ENCODE measurements around the gene DSTYK.
A peak's percentile ranks its signal among the peaks of the same experiment; 100 is the strongest.
"Not testable (repeated sequence)": the region's sequence is repeated elsewhere in the genome, so short reads cannot be mapped to it uniquely, and the experiment has no call there.

Gene DSTYK

DNA sequence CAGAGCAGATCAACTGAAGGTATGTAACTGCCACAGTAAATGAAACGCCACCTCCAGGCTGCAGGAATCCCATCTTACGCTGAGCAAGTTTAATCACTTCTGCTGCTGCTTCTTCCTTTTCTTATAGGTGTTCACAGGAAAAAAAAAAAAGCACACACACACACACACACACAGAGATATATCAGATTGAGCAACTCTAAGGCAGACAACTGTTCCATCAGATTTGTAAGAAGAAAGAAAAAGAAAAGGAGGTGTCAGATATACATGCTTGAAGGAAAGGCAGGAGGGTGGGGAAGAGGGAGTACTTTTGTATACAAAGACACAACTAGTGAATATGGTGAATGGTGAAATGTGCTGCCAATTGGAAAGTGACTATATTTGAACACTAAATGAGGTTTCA lies 28.6 kb downstream of the DSTYK start:
- Histone ChIP-seq H3K4me2 (peak overlapping the region in 10 of 11 experiments; percentile 47 to 86 (median 66); a peak in 18 of 22 replicates), H3K27ac (no peak overlapping the region)
- TF ChIP-seq Cebpa-rat (IDR thresholded peaks at IDR 0.05) = no peak

DNA sequence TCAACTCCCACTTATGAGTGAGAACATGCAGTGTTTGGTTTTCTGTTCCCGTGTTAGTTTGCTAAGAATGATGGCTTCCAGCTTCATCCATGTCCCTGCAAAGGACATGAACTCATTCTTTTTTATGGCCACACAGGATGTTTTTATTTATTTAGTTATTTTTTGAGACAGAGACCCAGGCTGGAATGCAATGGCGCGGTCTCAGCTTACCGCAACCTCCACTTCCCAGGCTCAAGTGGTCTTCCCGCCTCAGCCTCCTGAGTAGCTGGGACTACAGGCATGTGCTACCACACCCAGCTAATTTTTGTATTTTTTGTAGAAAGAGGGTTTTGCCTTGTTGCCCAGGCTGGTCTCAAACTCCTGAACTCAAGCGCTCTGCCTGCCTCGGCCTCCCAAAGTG lies 31.2 kb downstream of the DSTYK start:
- not testable (repeated sequence) for H3K4me2 ChIP-seq; H3K27me3 ChIP-seq; H3K9ac ChIP-seq; H3K27ac ChIP-seq; H3K4me3 ChIP-seq; H3K9me3 ChIP-seq (replicated peaks in 1 of 11)
- peaks cover 17 to 30% (median 26%) of the 10 kb centered on the region in 10 experiments for H3K4me1 ChIP-seq
- peaks cover 0 to 62% (median 11%) of the 10 kb centered on the region in 11 experiments; a peak in 10 of 22 replicates for H3K36me3 ChIP-seq
- H4K20me1 ChIP-seq = peaks cover 23 to 46% (median 34%) of the 10 kb centered on the region in 11 experiments; a peak in 17 of 22 replicates

More for the DNA sequence above, 28.6 kb downstream of the DSTYK start:
- Histone ChIP-seq H3K9me3 (replicated peaks in 1 of 11) (no peaks in the 10 kb centered on the region), H4K20me1 (peaks cover 31 to 61% (median 49%) of the 10 kb centered on the region in 11 experiments; a peak in 18 of 22 replicates), H3K4me1 (peaks cover 17 to 40% (median 28%) of the 10 kb centered on the region in 10 experiments), H3K36me3 (peaks cover 3 to 69% (median 18%) of the 10 kb centered on the region in 11 experiments; a peak in 14 of 22 replicates), H3K9ac (no peak overlapping the region), H3K4me3 (no peak overlapping the region), H3K27me3 (no peaks in the 10 kb centered on the region)

DNA sequence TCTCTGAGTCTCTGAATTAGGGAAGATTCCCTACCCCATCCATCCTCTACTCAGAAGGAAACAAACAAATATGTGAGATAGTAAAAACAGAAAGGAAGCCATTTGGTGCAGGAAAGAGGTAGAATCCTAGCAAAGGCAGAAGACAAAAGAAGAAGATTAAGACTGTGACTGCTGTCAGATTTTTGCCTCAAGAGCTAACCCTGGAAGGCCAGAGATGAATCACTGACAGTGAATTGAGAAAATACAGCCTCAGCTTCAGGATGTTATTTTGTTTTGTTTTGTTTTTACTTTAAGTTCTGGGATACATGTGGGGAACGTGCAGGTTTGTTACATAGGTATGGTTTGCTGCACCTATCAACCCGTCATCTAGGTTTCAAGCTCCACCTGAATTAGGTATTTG lies 31.7 kb downstream of the DSTYK start:
- Histone ChIP-seq H3K27ac (no peak overlapping the region), H4K20me1 (peaks cover 20 to 42% (median 29%) of the 10 kb centered on the region in 11 experiments; a peak in 17 of 22 replicates), H3K4me3 (no peak overlapping the region), H3K4me1 (peaks cover 17 to 34% (median 29%) of the 10 kb centered on the region in 10 experiments), H3K4me2 (no peak overlapping the region), H3K9me3 (replicated peaks in 1 of 11) (no peaks in the 10 kb centered on the region), H3K36me3 (peaks cover 0 to 65% (median 11%) of the 10 kb centered on the region in 11 experiments; a peak in 10 of 22 replicates), H3K27me3 (no peaks in the 10 kb centered on the region), H3K9ac (no peak overlapping the region)
- TF ChIP-seq Cebpa-rat (IDR thresholded peaks at IDR 0.05) = no peak

DNA sequence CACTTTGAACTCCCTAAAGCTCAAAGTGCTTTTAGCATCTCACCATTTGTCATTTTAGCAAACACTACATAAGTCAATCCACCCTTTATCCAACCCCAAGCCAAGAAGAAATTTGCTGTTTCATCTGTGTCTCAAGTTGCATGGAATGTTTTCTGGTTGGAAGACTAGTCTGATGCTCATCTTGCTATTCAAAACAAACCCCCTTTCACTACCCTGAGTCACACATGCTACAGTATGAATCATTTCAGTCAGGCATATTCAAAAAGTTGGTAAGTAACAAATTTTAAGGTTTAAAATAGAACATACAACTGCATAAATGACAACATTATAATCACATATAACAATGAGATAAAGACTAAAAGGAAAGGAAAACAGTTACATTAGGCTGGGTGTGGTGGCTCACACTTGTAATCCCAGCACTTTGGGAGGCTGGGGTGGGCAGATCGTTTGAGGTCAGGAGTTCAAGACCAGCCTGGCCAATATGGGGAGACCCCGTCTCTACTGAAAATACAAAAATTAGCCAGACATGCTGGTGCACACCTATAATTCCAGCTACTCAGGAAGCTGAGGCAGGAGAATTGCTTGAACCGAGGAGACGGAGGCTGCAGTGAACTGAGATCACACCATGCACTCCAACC lies 38.7 kb downstream of the DSTYK start:
- H3K4me2 ChIP-seq = no peak overlapping the region
- no peak overlapping the region for H3K9ac ChIP-seq
- peaks cover 0 to 13% (median 8%) of the 10 kb centered on the region in 10 experiments; a peak in 15 of 20 replicates for H3K4me1 ChIP-seq
- peaks cover 4 to 72% (median 20%) of the 10 kb centered on the region in 11 experiments; a peak in 17 of 22 replicates for H3K36me3 ChIP-seq
- peaks cover 0 to 7% (median 0%) of the 10 kb centered on the region in 11 experiments; a peak in 3 of 22 replicates for H4K20me1 ChIP-seq
- H3K27me3 ChIP-seq = no peaks in the 10 kb centered on the region
- TF ChIP-seq Cebpa-rat (IDR thresholded peaks at IDR 0.05) = no peak
- no peaks in the 10 kb centered on the region for H3K9me3 ChIP-seq (replicated peaks in 1 of 11)
- no peak overlapping the region for H3K27ac ChIP-seq
- H3K4me3 ChIP-seq = no peak overlapping the region

DNA sequence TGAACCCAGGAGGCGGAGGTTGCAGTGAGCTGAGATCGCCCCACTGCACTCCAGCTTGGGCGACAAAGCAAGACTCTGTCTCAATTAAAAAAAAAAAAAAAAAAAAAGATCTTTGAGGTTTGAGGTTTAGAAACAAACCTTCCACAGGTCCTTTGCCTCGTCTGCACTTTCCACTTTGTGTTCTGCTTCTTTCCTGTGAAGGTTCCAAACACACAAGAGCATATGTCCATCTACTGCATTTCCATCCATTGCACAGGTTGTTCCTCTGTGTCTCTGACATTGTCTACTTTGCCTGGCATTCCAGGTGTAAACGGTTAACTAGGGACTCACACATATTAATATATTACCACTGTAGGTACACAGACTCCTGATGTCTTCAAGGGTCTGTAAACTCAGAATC lies 40.1 kb downstream of the DSTYK start:
- peaks cover 0 to 13% (median 8%) of the 10 kb centered on the region in 10 experiments; a peak in 15 of 20 replicates for H3K4me1 ChIP-seq
- no peak overlapping the region for H3K27ac ChIP-seq
- no peaks in the 10 kb centered on the region for H3K27me3 ChIP-seq
- H3K4me2 ChIP-seq = no peak overlapping the region
- H3K4me3 ChIP-seq = no peak overlapping the region
- H3K9me3 ChIP-seq (replicated peaks in 1 of 11) = no peaks in the 10 kb centered on the region
- peaks cover 6 to 75% (median 31%) of the 10 kb centered on the region in 11 experiments; a peak in 17 of 22 replicates for H3K36me3 ChIP-seq
- peaks cover 0 to 6% (median 0%) of the 10 kb centered on the region in 11 experiments; a peak in 4 of 22 replicates for H4K20me1 ChIP-seq
- H3K9ac ChIP-seq = no peak overlapping the region
- TF ChIP-seq Cebpa-rat (IDR thresholded peaks at IDR 0.05) = no peak

DNA sequence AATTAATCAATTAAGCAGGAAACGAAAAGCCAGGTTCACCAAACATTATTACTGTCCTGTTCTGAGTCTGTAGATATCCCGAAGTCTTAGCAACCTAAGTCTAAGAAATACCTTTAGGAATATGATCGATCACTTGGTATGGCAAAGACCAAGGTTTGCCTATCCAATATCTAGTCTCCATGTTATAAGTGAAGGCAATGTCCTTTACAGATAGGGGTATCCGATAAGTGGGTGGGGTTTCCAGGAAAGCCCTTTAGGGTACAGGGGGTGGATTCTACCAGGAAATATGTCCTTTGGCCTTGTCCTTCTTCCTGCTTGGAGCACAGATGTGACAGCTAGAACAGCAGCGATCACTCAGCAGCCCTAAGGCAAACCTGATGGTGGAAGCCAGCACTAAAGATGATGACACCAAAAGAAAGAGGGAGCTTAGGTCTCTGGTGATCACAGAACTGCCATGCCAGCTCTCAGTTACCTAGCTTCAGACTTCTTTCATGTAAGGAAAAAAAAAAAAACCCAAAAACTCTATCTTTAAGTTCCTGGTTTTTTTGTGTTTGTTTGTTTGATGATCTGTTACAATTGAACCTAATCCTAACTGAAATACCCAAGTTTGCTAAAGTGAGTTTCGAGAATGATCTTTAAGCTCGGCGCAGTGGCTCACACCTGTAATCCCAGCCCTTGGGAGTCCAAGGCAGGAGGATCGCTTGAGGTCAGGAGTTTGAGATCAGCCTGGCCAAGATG lies 40.8 kb downstream of the DSTYK start:
- no peaks in the 10 kb centered on the region for H3K9me3 ChIP-seq (replicated peaks in 1 of 11)
- peaks cover 0 to 13% (median 7%) of the 10 kb centered on the region in 10 experiments; a peak in 15 of 20 replicates for H3K4me1 ChIP-seq
- no peak overlapping the region for H3K4me2 ChIP-seq
- no peak overlapping the region for H3K9ac ChIP-seq
- H3K4me3 ChIP-seq = no peak overlapping the region
- TF ChIP-seq Cebpa-rat (IDR thresholded peaks at IDR 0.05) = no peak
- H3K36me3 ChIP-seq = peaks cover 7 to 82% (median 34%) of the 10 kb centered on the region in 11 experiments; a peak in 17 of 22 replicates
- no peak overlapping the region for H3K27ac ChIP-seq
- no peaks in the 10 kb centered on the region for H3K27me3 ChIP-seq
- peaks cover 0 to 7% (median 0%) of the 10 kb centered on the region in 11 experiments; a peak in 3 of 22 replicates for H4K20me1 ChIP-seq

DNA sequence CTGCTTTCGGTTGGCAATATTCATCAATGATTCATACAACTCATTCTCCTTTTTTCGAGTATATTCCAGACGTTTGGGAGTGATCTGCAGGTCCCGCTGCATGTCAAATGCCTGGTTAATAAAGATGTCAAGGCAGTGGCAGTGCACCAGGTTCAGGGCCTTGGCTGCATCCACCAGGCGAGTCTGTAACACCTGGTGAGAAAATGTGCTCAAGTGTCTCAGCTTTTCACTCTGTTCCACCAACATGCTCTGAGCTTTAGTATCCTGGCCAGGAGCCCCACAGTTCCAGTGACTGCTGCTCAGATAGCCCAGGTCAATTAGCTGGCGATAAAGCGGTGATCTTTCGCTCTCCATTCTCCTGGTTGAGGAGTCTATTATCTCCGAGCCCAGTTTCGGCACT lies 42.3 kb downstream of the DSTYK start:
- Histone ChIP-seq H3K27me3 (no peaks in the 10 kb centered on the region), H3K27ac (no peak overlapping the region), H3K36me3 (peaks cover 12 to 86% (median 34%) of the 10 kb centered on the region in 11 experiments; a peak in 18 of 22 replicates), H3K9ac (no peak overlapping the region), H3K4me3 (no peak overlapping the region), H3K4me2 (no peak overlapping the region), H4K20me1 (peaks cover 0 to 11% (median 0%) of the 10 kb centered on the region in 11 experiments; a peak in 3 of 22 replicates), H3K9me3 (replicated peaks in 1 of 11) (no peaks in the 10 kb centered on the region), H3K4me1 (peaks cover 0 to 8% (median 0%) of the 10 kb centered on the region in 10 experiments; a peak in 4 of 20 replicates)
- TF ChIP-seq Cebpa-rat (IDR thresholded peaks at IDR 0.05) = no peak

DNA sequence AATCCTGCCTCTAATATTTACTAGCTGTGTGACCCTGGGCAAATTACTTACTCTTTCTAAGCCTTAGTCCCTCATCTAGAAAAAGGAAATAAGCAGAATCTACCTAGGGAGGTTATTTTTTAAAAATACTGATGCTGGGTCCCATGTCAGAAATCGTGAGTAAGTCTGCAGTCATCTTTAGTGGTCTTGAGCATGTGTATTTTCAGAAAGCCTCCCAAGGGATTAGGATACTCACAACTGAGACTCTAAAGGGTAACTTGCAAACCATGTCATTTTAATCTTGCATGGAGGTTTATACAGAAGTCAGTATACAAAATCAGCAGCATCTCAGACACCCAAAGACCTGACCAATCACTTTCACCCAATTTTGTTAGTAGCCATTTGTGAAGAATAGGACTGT lies 43.2 kb downstream of the DSTYK start:
- H3K27ac ChIP-seq = no peak overlapping the region
- no peak overlapping the region for H3K4me3 ChIP-seq
- no peaks in the 10 kb centered on the region for H3K27me3 ChIP-seq
- H4K20me1 ChIP-seq = peaks cover 0 to 11% (median 0%) of the 10 kb centered on the region in 11 experiments; a peak in 3 of 22 replicates
- no peak overlapping the region for H3K9ac ChIP-seq
- no peaks in the 10 kb centered on the region for H3K9me3 ChIP-seq (replicated peaks in 1 of 11)
- peaks cover 19 to 95% (median 44%) of the 10 kb centered on the region in 11 experiments; a peak in 20 of 22 replicates for H3K36me3 ChIP-seq
- H3K4me1 ChIP-seq = peaks cover 0 to 8% (median 0%) of the 10 kb centered on the region in 10 experiments; a peak in 4 of 20 replicates
- H3K4me2 ChIP-seq = 0 out of 22 replicates have a peak overlapping the region, but pooled peaks of 1 of the 11 experiments have one; percentile 9
- TF ChIP-seq Cebpa-rat (IDR thresholded peaks at IDR 0.05) = no peak

DNA sequence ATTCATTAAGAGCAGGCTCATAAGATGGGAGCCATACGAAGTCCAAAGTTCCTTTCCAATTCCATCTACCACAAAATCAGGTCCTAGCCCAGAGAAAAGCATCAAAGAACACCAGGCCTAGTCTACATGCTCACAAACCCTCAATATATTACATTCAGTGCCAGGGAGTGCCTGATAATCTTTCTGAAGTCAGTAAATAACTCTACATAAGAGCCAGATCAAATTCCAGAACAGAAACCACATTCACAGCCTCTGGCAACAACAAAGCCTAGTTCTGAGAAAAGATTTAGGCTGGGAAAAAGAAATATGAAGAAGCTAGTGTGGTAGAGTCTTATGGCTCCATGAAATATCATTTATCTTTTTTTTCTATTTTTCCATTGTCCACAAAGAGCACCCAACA lies 49.2 kb downstream of the DSTYK start:
- Histone ChIP-seq H3K36me3 (peaks cover 69 to 100% (median 82%) of the 10 kb centered on the region in 11 experiments), H3K4me3 (no peak overlapping the region), H3K4me1 (no peaks in the 10 kb centered on the region), H3K27ac (no peak overlapping the region), H3K27me3 (no peaks in the 10 kb centered on the region), H3K9ac (no peak overlapping the region), H3K9me3 (replicated peaks in 1 of 11) (peaks cover 7 to 21% (median 13%) of the 10 kb centered on the region in 11 experiments), H4K20me1 (peaks cover 0 to 11% (median 0%) of the 10 kb centered on the region in 11 experiments; a peak in 2 of 22 replicates), H3K4me2 (no peak overlapping the region)
- TF ChIP-seq Cebpa-rat (IDR thresholded peaks at IDR 0.05) = no peak

All from BLaER1 treated with 17β-estradiol and CSF1 and Interleukin-3, amounts not matched to agents 10 nM and 100 nM (cell line).